Measurements from ENCODE around the gene TRUB2.

TRUB2 gene

DNA sequence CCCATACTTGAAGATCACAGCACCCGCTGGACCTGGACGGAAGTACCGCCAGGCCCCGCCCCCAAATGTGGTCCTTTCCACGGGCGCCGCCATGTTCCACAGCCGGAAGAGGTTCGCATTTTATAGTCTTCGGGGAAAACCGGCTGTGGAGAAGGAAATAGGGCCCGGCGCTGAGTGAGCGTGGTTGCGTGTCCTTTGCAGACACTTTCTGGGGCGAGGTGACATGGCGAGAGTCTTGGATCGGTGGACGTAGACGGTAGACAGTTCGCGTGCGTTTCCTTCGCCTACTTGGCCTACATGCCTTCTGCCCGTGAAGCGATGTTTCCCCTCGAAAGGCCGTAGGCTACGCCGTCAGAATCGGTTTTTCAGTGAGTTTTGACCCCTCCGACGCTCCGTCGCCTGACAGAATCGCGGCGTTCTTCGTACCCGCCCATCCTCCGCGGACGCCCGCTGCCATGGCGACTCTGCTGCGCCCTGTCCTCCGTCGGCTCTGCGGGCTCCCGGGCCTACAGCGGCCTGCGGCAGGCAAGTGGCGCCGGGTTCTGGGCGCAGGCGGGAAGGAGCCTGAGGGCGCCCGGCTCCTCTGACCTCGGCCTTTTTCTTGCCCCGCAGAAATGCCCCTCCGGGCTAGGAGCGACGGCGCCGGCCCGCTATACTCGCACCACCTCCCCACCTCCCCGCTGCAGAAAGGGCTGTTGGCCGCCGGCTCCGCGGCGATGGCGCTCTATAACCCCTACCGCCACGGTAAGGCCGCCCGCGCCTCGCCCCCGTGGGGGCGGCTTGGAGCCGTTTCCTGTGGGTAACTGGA lies at the start of gene TRUB2, which contains the start of gene COQ4:
TSS of gene TRUB2 (minus strand) at position 44 of the 808 bp plus-strand sequence. CDS start at position 5, 39 bp downstream.
TSS of gene COQ4 (plus strand) at position 436 of the 808 bp plus-strand sequence. CDS start at position 456, 20 bp downstream.
- DNase-seq: peak; percentile 99

DNA sequence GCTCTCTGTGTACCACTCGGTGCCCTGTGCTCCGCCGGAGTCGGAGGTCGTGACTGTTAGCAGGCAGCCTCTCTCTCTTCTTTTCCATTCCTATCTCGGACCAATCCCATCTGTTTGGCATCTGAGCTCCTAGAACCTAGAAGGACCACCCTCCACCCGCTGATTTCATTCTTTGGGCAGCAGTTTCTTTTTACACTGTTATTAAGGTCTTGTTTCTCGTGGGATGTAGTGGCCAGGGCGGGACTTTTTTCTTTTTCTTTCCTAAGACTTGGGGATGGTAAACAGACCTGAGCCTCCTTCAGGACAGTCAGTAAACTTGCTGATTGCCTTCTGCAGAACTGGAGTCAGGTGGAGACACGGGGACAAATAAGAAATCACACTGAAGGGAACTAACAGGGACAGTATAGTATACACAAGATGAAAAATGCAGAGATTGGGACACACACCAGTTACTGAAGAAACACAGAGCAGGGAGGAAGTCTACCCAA lies 49.4 kb upstream of the TRUB2 start:
- DNase-seq: no peak

DNA sequence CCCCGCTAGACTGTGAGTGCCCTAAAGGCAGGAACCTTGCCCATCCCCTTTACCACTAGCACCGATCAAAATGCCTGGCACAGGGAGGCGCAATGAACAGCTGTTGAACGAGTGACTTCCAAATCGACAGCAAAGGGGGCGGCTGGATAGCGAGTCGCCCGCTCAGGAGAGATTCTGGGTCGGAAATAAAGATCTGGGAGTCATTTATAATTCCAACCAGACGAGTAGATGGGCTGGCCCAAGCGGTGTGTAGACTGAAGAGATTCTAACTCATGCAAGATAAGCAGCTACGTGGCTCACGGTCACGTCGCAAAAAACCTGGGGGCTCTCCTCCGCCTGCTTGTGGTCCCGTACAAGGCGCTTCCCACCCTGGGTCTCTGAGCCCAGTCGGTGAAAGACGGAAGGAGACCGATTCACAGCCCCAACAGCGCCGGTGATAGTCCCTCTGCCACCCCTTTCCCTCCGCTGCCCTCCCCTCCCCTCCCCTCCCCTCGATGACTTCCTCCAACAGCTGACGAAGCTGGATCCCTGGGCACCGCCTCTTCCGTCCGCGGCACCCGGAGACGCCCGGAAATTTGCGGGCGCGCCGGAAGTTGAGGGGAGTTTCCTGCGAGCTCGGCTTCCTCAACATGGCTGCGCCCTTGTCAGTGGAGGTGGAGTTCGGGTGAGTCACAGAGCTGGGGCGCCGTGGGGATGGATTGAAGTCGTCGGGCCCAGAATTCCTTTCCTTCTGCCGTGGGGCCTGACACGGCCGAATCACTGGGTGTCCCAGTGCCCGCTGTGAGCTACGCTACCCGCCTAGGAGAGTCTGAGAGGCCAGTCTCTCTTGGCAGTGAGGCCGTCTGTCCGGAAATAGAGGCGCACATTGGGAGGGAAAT lies 48.7 kb upstream of the TRUB2 start, which contains the start of gene URM1:
TSS of gene URM1 (plus strand) at position 623 of the 878 bp plus-strand sequence. CDS start at position 630, 7 bp downstream.
- DNase-seq: peak; percentile 99

DNA sequence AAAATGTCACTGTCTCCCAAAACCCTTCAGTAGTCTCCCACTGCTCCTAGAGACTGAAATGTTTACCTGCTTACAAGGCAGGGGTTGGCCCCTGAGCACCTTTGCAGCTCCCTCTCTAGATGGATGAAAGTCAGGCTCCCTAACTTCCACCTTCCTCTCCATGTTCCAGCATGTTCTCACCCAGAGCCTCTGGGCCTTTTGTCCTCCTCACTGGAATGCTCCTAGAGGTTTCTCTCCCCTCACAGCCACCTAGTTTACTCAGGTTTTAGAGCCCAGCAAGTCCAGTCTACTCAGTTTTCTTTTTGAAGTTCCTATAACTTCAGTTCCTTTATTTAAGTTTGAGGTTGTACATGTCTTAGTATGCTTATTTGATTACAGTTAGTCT lies 48.1 kb upstream of the TRUB2 start:
- no peak for DNase-seq

DNA sequence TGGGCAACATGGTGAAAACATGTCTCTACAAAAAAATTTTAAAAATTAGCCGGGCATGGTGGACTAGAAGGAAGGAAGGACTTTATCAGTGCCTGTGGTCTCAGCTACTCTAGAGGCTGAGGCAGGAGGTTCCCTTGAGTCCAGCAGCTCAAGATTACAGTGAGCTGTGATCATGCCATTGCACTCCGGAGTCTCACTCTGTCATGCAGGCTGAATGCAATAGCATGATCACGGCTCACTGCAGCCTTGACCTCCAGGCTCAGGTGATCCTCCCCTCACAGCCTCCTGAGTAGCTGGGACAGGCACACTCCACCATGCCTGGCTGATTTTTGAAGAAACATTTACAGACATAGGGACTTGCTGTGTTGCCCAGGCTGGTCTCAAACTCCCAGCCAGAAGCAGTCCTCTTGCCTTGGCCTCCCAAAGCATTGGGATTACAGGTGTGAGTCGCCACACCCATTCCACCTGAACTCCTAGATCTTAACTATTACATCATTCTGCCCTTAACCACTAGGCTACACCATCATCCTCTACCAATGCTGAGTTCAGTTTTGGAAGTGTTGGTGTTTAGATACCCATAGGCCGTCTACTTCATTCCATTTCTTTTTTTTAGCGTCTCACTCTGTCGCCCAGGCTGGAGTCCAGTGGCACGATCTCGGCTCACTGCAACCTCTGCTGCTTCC lies 46.9 kb upstream of the TRUB2 start:
- DNase-seq: no peak

DNA sequence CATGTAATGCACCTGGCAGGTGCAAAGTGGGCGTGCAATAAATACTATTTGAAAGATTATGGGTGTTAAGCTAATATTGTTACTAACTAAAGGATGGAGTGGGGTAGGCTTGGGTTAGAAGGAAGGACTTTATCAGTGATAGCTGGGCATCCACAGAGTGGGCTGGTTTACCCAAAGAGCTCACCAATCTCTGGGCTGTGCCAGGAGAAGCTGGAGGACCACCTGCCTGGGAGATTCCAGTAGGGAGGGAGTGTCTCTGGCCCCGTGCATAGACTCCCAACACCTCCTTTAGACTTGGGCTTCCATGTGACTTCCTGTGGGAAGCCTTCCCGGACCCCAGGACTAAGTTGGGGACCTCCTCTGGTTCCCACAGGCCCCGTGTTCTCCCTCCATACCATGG lies 43.3 kb upstream of the TRUB2 start:
- DNase-seq: no peak

DNA sequence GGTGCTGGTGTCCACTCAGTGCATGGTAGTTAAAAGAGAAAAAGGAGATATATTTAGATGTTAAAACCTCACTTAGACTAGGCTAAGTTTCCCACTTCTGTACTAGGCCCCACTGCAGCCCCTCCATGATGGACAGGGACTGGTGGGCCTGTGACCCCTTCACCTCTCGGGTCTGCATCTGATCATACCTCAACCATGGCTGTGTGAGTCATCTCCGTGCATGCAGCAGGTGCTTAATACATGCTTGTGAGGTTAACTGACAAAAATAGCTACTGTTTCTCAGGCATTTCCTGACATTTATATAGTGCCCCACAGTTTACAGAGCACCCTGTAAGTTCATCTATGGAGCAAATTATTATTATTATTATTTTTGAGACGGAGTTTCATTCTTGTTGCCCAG lies 40.5 kb upstream of the TRUB2 start:
- no peak for DNase-seq

- peak; percentile 81 for DNase-seq
These were observed 39.9 kb upstream of the TRUB2 start for GRCh38 chr9:128361986-128362646.

DNA sequence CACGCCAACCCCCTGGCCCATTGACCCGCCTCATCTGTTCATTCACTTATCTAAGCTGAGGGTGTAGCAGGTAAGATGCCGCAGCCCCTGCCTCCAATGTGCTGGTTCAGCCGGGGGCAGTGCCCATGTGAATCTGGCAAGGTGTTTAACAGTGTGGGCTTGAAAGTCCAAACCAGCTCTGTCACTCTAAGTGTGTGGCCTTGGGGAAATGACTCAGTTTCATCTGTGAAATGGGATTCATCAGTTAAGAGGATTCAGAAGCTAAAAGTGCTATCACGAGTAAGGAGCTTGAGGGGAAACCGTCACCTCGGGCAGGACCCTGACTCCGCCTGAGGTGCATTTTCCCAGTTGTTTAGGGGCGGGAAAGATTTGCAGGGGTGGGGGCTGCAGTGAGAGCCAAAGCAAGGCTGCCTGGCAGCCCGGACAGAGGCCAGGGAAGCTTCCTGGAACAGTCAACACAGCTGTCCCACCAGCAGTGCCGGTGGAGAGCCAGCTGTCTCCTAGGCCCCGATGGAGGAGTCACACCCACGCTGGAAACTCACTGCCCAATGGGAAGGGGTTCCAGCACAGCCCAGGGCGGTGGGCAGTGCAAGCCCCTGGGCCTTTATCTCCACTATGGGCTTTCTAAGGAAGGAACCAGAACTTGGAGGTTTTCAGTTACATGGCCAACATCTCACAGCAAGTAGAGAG lies 39.2 kb upstream of the TRUB2 start:
- no peak for DNase-seq

DNA sequence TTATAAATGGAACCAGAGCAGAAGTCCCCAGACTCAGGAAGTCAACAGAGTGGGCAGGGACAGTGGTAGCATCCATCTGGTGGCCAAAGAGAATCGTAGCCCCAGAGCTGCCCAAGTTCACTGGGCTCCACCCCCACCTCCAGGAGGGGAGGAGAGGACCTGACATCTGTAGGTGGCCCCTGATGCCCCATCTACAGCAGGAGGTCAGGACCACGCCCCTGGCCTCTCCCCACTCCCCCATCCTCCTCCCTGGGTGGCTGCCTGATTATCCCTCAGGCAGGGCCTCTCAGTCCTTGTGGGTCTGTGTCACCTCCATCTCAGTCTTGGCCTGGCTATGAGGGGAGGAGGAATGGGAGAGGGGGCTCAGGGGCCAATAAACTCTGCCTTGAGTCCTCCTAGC lies 38.6 kb upstream of the TRUB2 start:
- no peak for DNase-seq

GRCh38 chr9:128358861-128359260 lies 36.6 kb upstream of the TRUB2 start:
- DNase-seq: no peak

- no peak for DNase-seq
These were observed 35.8 kb upstream of the TRUB2 start for GRCh38 chr9:128358090-128358489.

- DNase-seq: no peak
These were observed 33.2 kb upstream of the TRUB2 start for GRCh38 chr9:128355451-128355850.

DNA sequence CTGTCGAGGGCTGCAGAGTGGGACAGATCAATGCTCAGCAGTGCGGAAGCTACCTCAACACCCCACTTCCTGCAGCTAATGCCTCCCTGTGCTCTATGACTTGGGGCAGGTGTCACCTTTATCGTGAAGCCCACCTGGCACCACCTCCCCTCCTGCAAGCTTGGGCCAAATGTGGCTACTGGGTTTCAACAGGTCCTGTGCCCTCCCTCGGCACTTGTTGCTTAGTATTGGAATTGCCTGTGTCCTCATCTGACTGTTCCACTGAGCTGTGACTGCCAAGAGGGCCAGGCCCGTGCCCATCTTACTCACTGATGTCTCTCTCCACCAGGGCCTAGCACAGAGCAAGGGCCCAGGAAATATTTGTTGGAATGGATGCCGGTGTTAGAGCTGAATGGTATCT lies 27.5 kb upstream of the TRUB2 start:
- no peak for DNase-seq

- no peak for DNase-seq
These were observed 26.9 kb upstream of the TRUB2 start for GRCh38 chr9:128349125-128349524.

GRCh38 chr9:128344931-128345605 lies 22.8 kb upstream of the TRUB2 start:
- no peak for DNase-seq

DNA sequence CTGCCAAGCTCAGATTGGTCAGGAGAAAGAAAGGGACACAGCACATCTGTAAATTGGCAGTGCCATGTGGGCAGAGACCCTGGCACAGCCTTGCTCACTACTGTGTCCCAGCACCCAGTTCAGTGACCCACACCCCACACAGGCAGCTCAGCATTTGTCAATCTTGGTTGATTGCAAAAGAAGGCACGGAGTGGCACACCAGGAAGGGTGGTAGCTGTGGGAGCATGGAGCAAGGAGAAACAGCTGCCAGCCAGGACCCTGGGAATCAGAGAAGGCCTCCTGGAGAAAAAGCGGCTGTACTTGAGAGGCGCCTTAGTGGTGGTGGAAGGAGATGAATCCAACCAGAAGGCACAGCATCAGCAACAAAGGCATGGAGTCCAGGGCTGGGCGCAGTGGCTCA lies 21.6 kb upstream of the TRUB2 start:
- DNase-seq: no peak

- DNase-seq: no peak
These were observed 20.9 kb upstream of the TRUB2 start for GRCh38 chr9:128342971-128343680.

GRCh38 chr9:128341435-128341849 lies 19.2 kb upstream of the TRUB2 start:
- DNase-seq: peak; percentile 88

DNA sequence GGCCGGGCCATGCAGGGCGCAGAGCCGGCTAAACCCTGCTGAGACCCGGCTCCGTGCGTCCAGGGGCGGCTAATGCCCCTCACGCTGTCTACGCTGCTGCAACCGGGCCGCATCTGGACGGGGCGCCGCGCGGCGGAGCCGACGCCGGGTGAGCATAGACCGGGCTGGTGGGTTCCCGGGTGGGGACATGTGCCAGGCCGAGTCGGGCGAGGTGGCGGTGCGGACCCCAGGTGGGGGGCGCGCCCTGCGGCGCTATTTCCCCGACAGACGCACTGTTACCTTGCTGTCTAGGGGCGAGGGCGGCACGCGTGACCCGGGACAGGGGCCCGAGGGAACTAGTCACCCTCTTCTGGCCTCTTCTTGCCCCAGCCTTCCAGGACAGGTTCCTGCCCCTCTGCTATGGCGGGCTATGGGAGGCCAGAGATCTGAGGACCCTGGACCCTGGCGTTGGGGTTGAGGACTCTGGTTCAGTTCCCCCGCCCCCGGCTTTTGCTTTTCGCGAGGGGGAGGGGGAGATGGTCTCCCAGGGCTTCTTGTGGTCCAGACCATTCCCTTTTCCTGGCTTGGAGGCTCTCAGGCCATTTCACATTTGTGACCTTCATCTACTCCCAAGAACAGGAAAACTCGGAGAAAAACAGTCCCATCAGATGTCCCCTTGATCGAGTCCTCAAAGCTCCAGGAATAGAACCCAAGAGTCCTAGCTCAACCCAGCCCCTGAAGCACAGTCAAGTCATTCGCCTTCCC lies 18.6 kb upstream of the TRUB2 start:
- peak; percentile 39 for DNase-seq
